Measurements from ENCODE around the gene APBB1IP.
"Not testable (repeated sequence)": the region's sequence is repeated elsewhere in the genome, so short reads cannot be mapped to it uniquely, and the experiment has no call there.

APBB1IP gene, protein sequence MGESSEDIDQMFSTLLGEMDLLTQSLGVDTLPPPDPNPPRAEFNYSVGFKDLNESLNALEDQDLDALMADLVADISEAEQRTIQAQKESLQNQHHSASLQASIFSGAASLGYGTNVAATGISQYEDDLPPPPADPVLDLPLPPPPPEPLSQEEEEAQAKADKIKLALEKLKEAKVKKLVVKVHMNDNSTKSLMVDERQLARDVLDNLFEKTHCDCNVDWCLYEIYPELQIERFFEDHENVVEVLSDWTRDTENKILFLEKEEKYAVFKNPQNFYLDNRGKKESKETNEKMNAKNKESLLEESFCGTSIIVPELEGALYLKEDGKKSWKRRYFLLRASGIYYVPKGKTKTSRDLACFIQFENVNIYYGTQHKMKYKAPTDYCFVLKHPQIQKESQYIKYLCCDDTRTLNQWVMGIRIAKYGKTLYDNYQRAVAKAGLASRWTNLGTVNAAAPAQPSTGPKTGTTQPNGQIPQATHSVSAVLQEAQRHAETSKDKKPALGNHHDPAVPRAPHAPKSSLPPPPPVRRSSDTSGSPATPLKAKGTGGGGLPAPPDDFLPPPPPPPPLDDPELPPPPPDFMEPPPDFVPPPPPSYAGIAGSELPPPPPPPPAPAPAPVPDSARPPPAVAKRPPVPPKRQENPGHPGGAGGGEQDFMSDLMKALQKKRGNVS

DNA sequence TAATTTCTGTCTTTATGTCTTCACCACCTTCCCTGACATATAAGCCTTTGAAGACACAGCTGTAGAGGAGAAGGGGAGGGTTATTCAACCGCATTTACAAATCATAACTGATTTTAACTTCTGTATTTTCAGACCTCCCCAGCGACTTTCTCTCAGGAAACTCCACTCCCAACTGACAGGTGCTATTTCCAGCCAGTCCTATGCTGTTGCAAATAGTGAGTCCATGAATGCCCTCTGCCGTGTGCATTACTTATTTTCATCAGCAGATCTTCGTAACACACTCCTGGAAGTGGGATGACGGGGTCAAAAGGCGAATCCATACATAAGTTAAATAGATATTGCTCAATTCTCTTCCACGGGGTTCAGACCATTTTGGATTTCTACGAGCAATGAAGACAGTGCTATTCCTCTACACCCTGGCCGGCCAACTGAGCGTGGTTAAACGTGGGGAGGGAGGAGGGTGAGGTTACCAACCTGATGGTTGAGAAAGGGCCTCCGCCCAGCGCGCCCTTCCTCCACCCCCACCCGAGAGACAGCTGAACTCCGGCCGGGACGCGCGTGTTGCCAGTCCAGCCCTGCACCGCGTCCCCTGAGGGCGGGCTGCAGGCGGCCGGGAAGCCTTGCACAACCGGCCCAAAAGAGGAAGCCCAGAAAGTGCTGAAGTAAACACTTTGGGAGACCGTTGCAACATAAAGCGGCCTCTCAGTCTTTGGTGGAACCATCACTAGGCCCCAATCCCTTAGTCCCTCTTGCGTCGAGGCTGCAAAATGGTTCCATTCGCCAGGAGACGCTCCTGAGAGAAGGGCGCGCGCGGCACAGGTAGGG lies at the start of gene APBB1IP:
Gene APBB1IP, plus strand, starts transcription at position 705 of the 825 bp plus-strand sequence. CDS start 53,986 bp downstream, outside the sequence.
- H3K4me1 ChIP-seq (ENCODE audit: control insufficient read depth, insufficient read depth, low read length), result peaks cover 42% of the 10 kb centered on the region
- no peaks in the 10 kb centered on the region for H3K27me3 ChIP-seq (replicated peaks; ENCODE audit: control insufficient read depth, insufficient read depth, low read length)
- peak within 1 kb of the TSS; percentile 97 for H3K9ac ChIP-seq (ENCODE audit: low read length)
- peak; percentile 28 for DNase-seq (ENCODE audit: low read depth)
- H3K9me3 ChIP-seq (ENCODE audit: control insufficient read depth, low read length), result no peaks in the 10 kb centered on the region
- peaks cover 15% of the 10 kb centered on the region for H3K36me3 ChIP-seq (ENCODE audit: control insufficient read depth, insufficient read depth, low read length, severe bottlenecking)
- H3K4me3 ChIP-seq (ENCODE audit: low read length), result peak within 1 kb of the TSS; percentile 90

DNA sequence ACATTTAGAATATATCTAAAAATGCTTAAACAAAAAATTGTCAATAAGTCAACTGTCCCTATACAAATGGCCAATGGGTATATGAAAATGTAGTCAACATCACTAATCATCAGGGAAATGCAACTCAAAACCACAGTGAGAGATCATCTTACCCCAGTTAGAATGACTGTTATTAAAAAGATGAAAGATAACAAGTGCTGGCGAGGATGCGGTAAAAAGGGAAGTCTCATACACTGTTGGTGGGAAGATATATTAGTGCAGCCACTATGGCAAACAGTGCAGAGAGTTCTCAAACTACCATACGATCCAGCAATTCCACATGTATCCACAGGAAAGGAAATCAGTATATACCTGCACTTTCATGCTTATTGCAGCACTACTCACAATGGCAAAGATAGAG lies 48.6 kb upstream of the APBB1IP start:
- peaks cover 5% of the 10 kb centered on the region for H3K4me1 ChIP-seq (ENCODE audit: control insufficient read depth, insufficient read depth, low read length)

GRCh38 chr10:26391701-26392695 lies 46.1 kb upstream of the APBB1IP start:
- Histone ChIP-seq H3K4me3 (ENCODE audit: low read length) (no peak overlapping the region), H3K9ac (ENCODE audit: low read length) (no peak overlapping the region), H3K4me1 (ENCODE audit: control insufficient read depth, insufficient read depth, low read length) (peaks cover under 1% of the 10 kb centered on the region), H3K9me3 (ENCODE audit: control insufficient read depth, low read length) (no peaks in the 10 kb centered on the region), H3K36me3 (ENCODE audit: control insufficient read depth, insufficient read depth, low read length, severe bottlenecking) (no peaks in the 10 kb centered on the region), H3K27me3 (replicated peaks; ENCODE audit: control insufficient read depth, insufficient read depth, low read length) (peaks cover 14% of the 10 kb centered on the region)
- DNase-seq (ENCODE audit: low read depth), result no peak

More for the DNA sequence above, 48.6 kb upstream of the APBB1IP start:
- DNase-seq (ENCODE audit: low read depth), result no peak
- Histone ChIP-seq H3K9me3 (ENCODE audit: control insufficient read depth, low read length) (no peaks in the 10 kb centered on the region), H3K4me3 (ENCODE audit: low read length) (no peak overlapping the region), H3K27me3 (replicated peaks; ENCODE audit: control insufficient read depth, insufficient read depth, low read length) (peaks cover 8% of the 10 kb centered on the region), H3K9ac (ENCODE audit: low read length) (no peak overlapping the region), H3K36me3 (ENCODE audit: control insufficient read depth, insufficient read depth, low read length, severe bottlenecking) (no peaks in the 10 kb centered on the region)

GRCh38 chr10:26398353-26398752 lies 39.8 kb upstream of the APBB1IP start:
- H3K9ac ChIP-seq (ENCODE audit: low read length); H3K4me3 ChIP-seq (ENCODE audit: low read length); H3K4me1 ChIP-seq (ENCODE audit: control insufficient read depth, insufficient read depth, low read length); DNase-seq (ENCODE audit: low read depth); H3K27me3 ChIP-seq (replicated peaks; ENCODE audit: control insufficient read depth, insufficient read depth, low read length); H3K9me3 ChIP-seq (ENCODE audit: control insufficient read depth, low read length); H3K36me3 ChIP-seq (ENCODE audit: control insufficient read depth, insufficient read depth, low read length, severe bottlenecking): not testable (repeated sequence)

DNA sequence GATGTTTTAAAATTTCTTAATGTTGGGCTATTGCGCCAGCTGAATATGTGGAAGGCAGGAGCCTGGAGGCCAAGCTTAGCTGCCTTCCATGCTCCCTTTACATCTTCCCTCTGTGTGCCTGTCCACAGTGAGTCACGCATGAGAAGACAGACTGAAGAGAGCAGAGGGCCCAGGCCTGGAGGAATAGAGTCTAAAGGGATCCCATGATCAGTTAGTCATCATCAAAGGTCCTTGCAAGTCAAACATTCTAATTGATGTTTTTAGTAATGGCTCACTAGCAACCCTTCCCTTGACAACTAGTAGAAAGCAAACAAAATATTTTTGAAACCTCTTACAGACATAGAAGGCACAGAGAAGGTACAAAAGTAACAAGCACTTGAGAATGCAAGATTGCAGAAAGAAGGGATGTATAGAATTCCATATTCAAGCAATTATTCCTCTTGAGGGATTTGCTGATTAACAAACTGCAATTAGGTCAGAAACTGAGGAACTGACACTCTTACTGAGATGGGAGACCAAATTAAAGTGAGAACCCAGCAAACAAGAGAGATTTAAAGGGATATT lies 30.7 kb upstream of the APBB1IP start:
- Histone ChIP-seq H3K4me3 (ENCODE audit: low read length) (no peak overlapping the region), H3K27me3 (replicated peaks; ENCODE audit: control insufficient read depth, insufficient read depth, low read length) (no peaks in the 10 kb centered on the region), H3K9me3 (ENCODE audit: control insufficient read depth, low read length) (no peaks in the 10 kb centered on the region), H3K9ac (ENCODE audit: low read length) (no peak overlapping the region), H3K36me3 (ENCODE audit: control insufficient read depth, insufficient read depth, low read length, severe bottlenecking) (no peaks in the 10 kb centered on the region), H3K4me1 (ENCODE audit: control insufficient read depth, insufficient read depth, low read length) (peaks cover 7% of the 10 kb centered on the region)
- DNase-seq (ENCODE audit: low read depth), result no peak

- DNase-seq (ENCODE audit: low read depth), result no peak
- H3K9me3 ChIP-seq (ENCODE audit: control insufficient read depth, low read length), result no peaks in the 10 kb centered on the region
- no peaks in the 10 kb centered on the region for H3K36me3 ChIP-seq (ENCODE audit: control insufficient read depth, insufficient read depth, low read length, severe bottlenecking)
- H3K4me3 ChIP-seq (ENCODE audit: low read length), result no peak overlapping the region
- no peaks in the 10 kb centered on the region for H3K27me3 ChIP-seq (replicated peaks; ENCODE audit: control insufficient read depth, insufficient read depth, low read length)
- no peak overlapping the region for H3K9ac ChIP-seq (ENCODE audit: low read length)
- H3K4me1 ChIP-seq (ENCODE audit: control insufficient read depth, insufficient read depth, low read length), result peaks cover 7% of the 10 kb centered on the region
Observed at GRCh38 chr10:26408858-26409494, 29.2 kb upstream of the APBB1IP start.

DNA sequence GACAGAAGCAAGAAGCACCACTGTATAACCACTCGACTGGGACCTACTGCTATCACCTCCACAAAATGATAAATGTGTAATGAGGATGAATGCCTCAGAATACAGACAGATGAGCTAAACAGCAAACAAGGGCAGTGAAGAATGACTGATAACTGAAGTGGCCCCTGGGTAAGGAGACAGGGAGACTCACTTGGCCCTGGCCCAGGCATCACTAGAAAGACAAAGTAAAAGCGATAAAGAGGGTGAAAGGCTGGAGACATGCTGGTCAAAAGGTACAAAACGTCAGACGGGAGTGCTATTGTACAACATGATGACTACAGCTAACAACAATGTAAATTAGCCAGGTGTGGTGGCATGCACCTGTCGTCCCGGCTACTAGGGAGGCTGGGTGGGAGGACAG lies 27.8 kb upstream of the APBB1IP start:
- no peak overlapping the region for H3K4me3 ChIP-seq (ENCODE audit: low read length)
- no peak overlapping the region for H3K9ac ChIP-seq (ENCODE audit: low read length)
- H3K27me3 ChIP-seq (replicated peaks; ENCODE audit: control insufficient read depth, insufficient read depth, low read length), result no peaks in the 10 kb centered on the region
- no peak for DNase-seq (ENCODE audit: low read depth)
- H3K9me3 ChIP-seq (ENCODE audit: control insufficient read depth, low read length), result no peaks in the 10 kb centered on the region
- peaks cover 7% of the 10 kb centered on the region for H3K4me1 ChIP-seq (ENCODE audit: control insufficient read depth, insufficient read depth, low read length)
- H3K36me3 ChIP-seq (ENCODE audit: control insufficient read depth, insufficient read depth, low read length, severe bottlenecking), result no peaks in the 10 kb centered on the region

GRCh38 chr10:26412932-26413331 lies 25.2 kb upstream of the APBB1IP start:
- no peak overlapping the region for H3K4me3 ChIP-seq (ENCODE audit: low read length)
- H3K9ac ChIP-seq (ENCODE audit: low read length), result no peak overlapping the region
- H3K4me1 ChIP-seq (ENCODE audit: control insufficient read depth, insufficient read depth, low read length), result peaks cover 2% of the 10 kb centered on the region
- H3K9me3 ChIP-seq (ENCODE audit: control insufficient read depth, low read length), result no peaks in the 10 kb centered on the region
- no peak for DNase-seq (ENCODE audit: low read depth)
- no peaks in the 10 kb centered on the region for H3K36me3 ChIP-seq (ENCODE audit: control insufficient read depth, insufficient read depth, low read length, severe bottlenecking)
- H3K27me3 ChIP-seq (replicated peaks; ENCODE audit: control insufficient read depth, insufficient read depth, low read length), result no peaks in the 10 kb centered on the region

GRCh38 chr10:26413375-26413774 lies 24.8 kb upstream of the APBB1IP start:
- no peak overlapping the region for H3K4me3 ChIP-seq (ENCODE audit: low read length)
- no peaks in the 10 kb centered on the region for H3K36me3 ChIP-seq (ENCODE audit: control insufficient read depth, insufficient read depth, low read length, severe bottlenecking)
- no peaks in the 10 kb centered on the region for H3K9me3 ChIP-seq (ENCODE audit: control insufficient read depth, low read length)
- no peaks in the 10 kb centered on the region for H3K4me1 ChIP-seq (ENCODE audit: control insufficient read depth, insufficient read depth, low read length)
- no peak overlapping the region for H3K9ac ChIP-seq (ENCODE audit: low read length)
- no peaks in the 10 kb centered on the region for H3K27me3 ChIP-seq (replicated peaks; ENCODE audit: control insufficient read depth, insufficient read depth, low read length)
- no peak for DNase-seq (ENCODE audit: low read depth)

DNA sequence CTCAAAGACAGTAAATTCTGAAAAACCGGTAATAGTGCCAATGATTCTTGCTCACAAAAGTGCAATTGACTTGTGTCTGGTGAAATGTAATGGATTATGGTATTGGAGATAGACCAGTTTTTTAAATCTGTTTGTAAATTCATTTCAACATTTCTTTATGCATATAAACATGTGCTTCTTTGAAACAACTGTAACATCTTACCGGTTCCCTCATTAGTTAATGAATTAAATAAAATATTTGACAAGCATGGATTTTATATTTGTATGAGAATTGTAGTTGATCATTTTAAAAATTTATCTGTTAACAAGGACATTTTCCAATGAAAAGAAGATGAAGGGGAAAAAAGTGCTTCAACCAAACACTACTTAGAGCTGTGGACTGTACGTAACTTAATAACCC lies 21.0 kb upstream of the APBB1IP start:
- Histone ChIP-seq H3K4me1 (ENCODE audit: control insufficient read depth, insufficient read depth, low read length) (no peaks in the 10 kb centered on the region), H3K9ac (ENCODE audit: low read length) (no peak overlapping the region), H3K27me3 (replicated peaks; ENCODE audit: control insufficient read depth, insufficient read depth, low read length) (no peaks in the 10 kb centered on the region)

More for the DNA sequence above, 21.0 kb upstream of the APBB1IP start:
- H3K9me3 ChIP-seq (ENCODE audit: control insufficient read depth, low read length), result no peaks in the 10 kb centered on the region
- H3K36me3 ChIP-seq (ENCODE audit: control insufficient read depth, insufficient read depth, low read length, severe bottlenecking), result no peaks in the 10 kb centered on the region
- no peak overlapping the region for H3K4me3 ChIP-seq (ENCODE audit: low read length)
- no peak for DNase-seq (ENCODE audit: low read depth)
